NCI-H82 (cell line): ENCODE data around the gene COL4A6.
A peak's percentile ranks its signal among the peaks of the same experiment; 100 is the strongest.
"Not testable (repeated sequence)": the region's sequence is repeated elsewhere in the genome, so short reads cannot be mapped to it uniquely, and the experiment has no call there.

Experiments used
- DNase-seq: peaks from one replicate; lab custom pipeline; 2025; lab: John Stamatoyannopoulos, UW

The COL4A6 gene

DNA sequence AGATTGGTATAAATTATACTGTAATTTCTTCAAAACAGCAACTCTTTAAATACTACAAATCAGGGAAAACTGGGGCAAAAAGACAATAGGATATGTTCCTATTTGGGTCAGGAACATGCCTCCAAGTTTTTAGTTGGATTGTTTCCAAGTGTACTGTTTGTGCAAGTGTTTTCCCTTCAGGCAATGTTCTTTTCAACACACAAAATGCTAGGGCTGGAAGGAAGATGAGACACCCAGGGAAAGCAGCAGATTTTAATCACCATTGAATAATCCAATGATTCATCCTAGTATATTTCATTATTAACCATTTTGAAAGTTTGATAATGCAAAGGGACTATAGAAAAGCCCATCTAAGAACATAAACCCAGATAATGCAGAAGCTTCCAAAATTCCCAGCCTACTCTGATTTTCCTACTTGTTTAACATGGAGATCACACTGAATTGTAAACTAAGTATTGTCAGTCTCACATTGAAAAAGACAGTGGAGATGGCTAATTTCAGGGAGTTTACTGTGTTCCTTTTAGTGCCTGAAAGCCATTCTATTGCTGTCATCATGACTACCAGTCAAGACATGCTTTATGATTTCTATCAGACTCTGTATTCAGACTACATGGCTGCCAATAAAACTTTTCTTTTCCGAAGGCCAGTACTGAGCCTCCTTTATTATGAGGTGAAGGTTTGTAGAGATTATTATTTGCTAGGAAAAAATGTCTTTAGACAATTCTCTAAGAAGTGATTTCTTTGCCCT is 38.6 kb downstream of the COL4A6 start:
- DNase-seq, result no peak

GRCh38 chrX:108397627-108398391 is 40.4 kb downstream of the COL4A6 start:
- no peak for DNase-seq

- DNase-seq, result no peak
Observed at GRCh38 chrX:108396986-108397385, 41.2 kb downstream of the COL4A6 start.

DNA sequence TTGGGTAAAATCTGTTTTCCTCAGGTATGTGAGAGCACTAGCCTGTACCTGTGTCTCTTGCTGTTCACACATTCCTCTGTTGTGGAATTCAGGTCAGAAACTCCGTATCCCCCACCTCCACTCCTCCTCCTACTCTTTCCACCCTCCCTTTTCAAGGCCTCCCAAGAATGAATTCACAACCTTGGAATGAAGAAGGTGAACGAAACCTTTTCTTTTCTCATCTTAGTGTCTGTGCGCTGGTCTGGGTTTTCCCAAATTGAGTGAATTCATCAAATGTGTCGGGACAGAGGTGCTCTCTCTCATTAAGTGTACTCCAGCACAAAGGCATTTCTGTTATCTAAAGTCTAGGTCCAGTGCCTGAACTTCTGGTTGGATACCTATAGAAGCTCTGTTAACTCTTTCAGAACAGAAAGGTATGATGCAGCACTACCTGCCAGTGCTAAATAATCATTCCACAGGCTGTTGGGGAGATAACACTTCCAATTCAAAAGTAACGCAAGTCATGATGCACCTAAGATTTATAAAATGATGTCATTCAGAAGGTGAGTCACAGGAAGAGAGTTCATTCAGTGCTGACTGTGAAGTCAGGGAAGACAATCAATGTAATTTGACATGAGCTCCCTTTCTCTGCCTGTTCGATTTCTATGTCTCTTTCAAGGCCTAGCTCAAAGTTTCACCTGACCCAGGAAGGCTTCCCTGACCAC is 41.9 kb downstream of the COL4A6 start:
- DNase-seq, result no peak

- not testable (repeated sequence) for DNase-seq
Observed at GRCh38 chrX:108390976-108391717, 47.1 kb downstream of the COL4A6 start.

GRCh38 chrX:108384783-108385182 is 53.4 kb downstream of the COL4A6 start:
- no peak for DNase-seq

- DNase-seq, result no peak
Observed at GRCh38 chrX:108380222-108380621, 58.0 kb downstream of the COL4A6 start.

- DNase-seq, result not testable (repeated sequence)
Observed at GRCh38 chrX:108376821-108377220, 61.4 kb downstream of the COL4A6 start.

DNA sequence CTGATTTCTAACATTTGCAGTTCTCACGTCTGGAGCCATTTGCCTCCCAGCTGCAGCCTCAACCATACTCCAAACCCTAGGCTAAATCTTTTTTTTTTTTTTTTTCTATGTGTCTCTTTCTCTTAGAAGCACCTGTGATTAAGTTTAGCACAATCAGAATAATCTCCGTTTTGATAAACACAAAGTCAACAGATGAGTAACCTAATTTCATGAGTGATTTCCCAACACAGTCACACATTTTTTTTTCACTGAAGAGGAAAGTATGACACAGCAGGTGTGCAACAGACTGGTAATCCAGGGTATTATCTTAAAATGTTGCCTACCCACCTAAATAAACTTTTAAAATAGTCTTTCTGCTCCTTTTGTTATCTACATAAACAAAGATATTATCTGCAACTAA is 62.6 kb downstream of the COL4A6 start:
- DNase-seq, result not testable (repeated sequence)

GRCh38 chrX:108366644-108367406 is 71.4 kb downstream of the COL4A6 start:
- no peak for DNase-seq

- DNase-seq, result no peak
Observed at GRCh38 chrX:108362026-108362425, 76.2 kb downstream of the COL4A6 start.

GRCh38 chrX:108361316-108361715 is 76.9 kb downstream of the COL4A6 start:
- no peak for DNase-seq

GRCh38 chrX:108359806-108360602 is 78.2 kb downstream of the COL4A6 start:
- peak; percentile 49 for DNase-seq

- DNase-seq, result no peak
Observed at GRCh38 chrX:108353452-108353851, 84.8 kb downstream of the COL4A6 start.

DNA sequence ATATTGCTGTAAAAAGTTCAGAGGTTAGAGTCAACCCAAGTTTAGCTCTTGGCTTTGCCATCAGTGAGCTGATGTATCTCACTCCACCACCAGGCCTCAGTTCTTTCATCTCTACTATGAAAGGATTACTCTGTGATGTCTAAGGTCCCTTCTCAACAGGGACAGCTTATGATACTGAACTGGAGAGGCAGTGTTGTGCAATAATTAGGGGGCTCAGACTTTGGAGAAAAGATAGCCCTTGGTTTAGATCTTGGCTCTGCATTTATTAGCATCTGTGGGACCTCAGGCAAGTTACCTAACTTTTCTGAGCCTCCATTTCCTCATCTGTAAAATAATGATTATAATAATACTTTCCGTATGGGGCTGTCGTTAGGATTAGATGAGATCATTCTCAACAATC is 89.0 kb downstream of the COL4A6 start:
- no peak for DNase-seq

DNA sequence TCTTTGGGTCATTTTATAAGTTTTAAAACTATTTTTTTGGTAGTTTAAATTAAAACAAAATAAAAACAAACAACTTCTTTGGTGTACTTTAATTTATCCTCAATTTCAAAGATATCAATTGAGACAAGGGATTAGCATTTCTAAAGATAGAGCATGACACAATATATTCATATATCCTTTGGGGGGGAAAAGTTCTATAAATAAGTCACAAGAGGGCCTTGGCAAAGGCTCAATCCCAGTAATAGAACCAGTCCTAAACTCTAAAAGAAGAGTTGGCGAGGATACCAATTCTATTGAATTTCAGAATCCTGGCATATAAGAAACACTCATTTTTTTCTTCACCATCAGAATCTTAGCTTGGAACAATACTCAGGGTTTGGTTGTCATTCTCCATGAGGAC is 89.7 kb downstream of the COL4A6 start:
- no peak for DNase-seq

GRCh38 chrX:108347800-108348199 is 90.4 kb downstream of the COL4A6 start:
- DNase-seq, result no peak

DNA sequence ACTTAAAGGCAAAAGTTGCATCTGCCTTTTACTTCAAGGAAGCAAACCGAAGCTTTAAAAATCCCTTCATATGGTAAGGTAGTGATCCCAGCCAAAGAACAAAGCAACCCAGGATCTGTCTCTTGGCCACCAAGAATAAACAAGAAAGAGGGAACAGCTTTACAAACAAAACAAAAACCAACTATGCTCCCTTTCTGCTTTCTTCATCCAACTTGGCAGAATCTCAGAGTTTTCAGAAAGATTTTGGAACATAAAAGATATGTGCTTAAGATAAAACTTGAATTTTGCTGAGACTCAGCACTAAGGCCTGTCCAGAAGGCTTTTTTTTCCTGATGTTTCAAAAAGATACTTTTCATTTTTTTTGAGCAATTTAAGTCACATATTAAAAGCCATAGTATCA is 94.0 kb downstream of the COL4A6 start:
- no peak for DNase-seq

- DNase-seq, result no peak
Observed at GRCh38 chrX:108341947-108342346, 96.3 kb downstream of the COL4A6 start.

- no peak for DNase-seq
Observed at GRCh38 chrX:108332281-108332680, 105.9 kb downstream of the COL4A6 start.
